A549 (cell line): Measurements from ENCODE around the gene TBC1D2B. TPM values are rescaled to one million over a fixed set of nuclear protein-coding genes. Genes with fewer than 3 reads are reported as not detected.

Experiments
- ATAC-seq, 2 experiments: fragments of 200-7000 bp in 1 of 2; fragments of >200 bp in 1 of 2; cut with Nextera tagmentation in 1 of 2; cut with Tn5 transposase in 1 of 2; 3 replicates each; pipeline versions ENCODE4 v1.8.0 to v1.9.1; 2018 to 2020; ENCODE audit warnings: mild to moderate bottlenecking in 1 of 2, moderate library complexity in 1 of 2
- CTCF ChIA-PET: fragments of 300-600 bp; sonication (Branson Sonifier 250); formaldehyde crosslinking; extraction: SDS; loops from one replicate; lab custom pipeline; 2021; ENCODE audit warnings: antibody characterized with exemption, inconsistent platforms; lab: Yijun Ruan, JAX
- POLR2A ChIA-PET: fragments of 350-600 bp; formaldehyde crosslinking; extraction: SDS; loops from one replicate; lab custom pipeline; 2021; ENCODE audit warnings: antibody characterized with exemption, inconsistent platforms; lab: Yijun Ruan, JAX
- DNase-seq, 2 experiments: peaks; one replicate each; pipeline versions ENCODE4 v3.0.0 to v3.0.0-alpha.2; 2011 to 2016; ENCODE audit warnings: low read depth in 1 of 2, low spot score in 1 of 2
- FAIRE-seq: peaks from 2 replicates; lab custom pipeline; 2011; peaks lifted over from hg19 to GRCh38; lab: Jason Lieb, UNC
- H3K27ac ChIP-seq, 2 experiments: fragments of >200 bp; sonication (Bioruptor Twin); formaldehyde crosslinking; 3 replicates each; pipeline ENCODE4 v1.5.1; 2016 to 2017
- H3K4me1 ChIP-seq: fragments of >200 bp; sonication (Bioruptor Twin); formaldehyde crosslinking; 3 replicates; pipeline ENCODE4 v1.6.1; 2016
- H3K4me2 ChIP-seq: fragments of >200 bp; sonication (Bioruptor Twin); formaldehyde crosslinking; 3 replicates; pipeline ENCODE4 v1.6.1; 2016
- H3K4me3 ChIP-seq: fragments of >200 bp; sonication (Bioruptor Twin); formaldehyde crosslinking; 3 replicates; pipeline ENCODE4 v1.5.1; 2016
- H3K9me3 ChIP-seq: fragments of >200 bp; sonication (Bioruptor Twin); formaldehyde crosslinking; 3 replicates; pipeline ENCODE4 v1.6.1; 2016
- CHD2 ChIP-seq: fragments of 150-350 bp; IDR thresholded peaks from 2 replicates; pipeline ENCODE4 v1.6.1; 2014; ENCODE audit warnings: low read length; ENCODE audit not compliant: partially characterized antibody
- CHD4 ChIP-seq: fragments of 200-600 bp; sonication (generic); IDR thresholded peaks from 2 replicates; pipeline ENCODE4 v1.6.1; 2016; ENCODE audit warnings: antibody characterized with exemption, mild to moderate bottlenecking, borderline replicate concordance
- E2F6 ChIP-seq: IDR thresholded peaks from 2 replicates; pipeline ENCODE4 v1.6.1; 2012; ENCODE audit warnings: low read depth, borderline replicate concordance
- EHMT2 ChIP-seq: fragments of 200-600 bp; sonication (generic); IDR thresholded peaks from 2 replicates; pipeline ENCODE4 v1.6.1; 2016; ENCODE audit warnings: antibody characterized with exemption, low read depth, mild to moderate bottlenecking, moderate library complexity
- FOSB ChIP-seq: fragments of 250-450 bp; sonication (Bioruptor Pico); IDR thresholded peaks from 2 replicates; pipeline ENCODE4 v1.5.0; 2020; ENCODE audit warnings: mild to moderate bottlenecking, moderate library complexity
- FOSL2 ChIP-seq, 2 experiments: fragments of 450-650 bp in 1 of 2; fragments of >200 bp in 1 of 2; sonication (Bioruptor Twin) in 1 of 2; formaldehyde crosslinking; IDR thresholded peaks; 2 replicates each; pipeline versions ENCODE4 v1.5.0 to v1.6.1; 2016 to 2020; ENCODE audit warnings: mild to moderate bottlenecking in 1 of 2, moderate library complexity in 1 of 2
- FOXS1 ChIP-seq: fragments of 250-450 bp; sonication (Bioruptor Pico); IDR thresholded peaks from 2 replicates; pipeline ENCODE4 v1.5.0; 2020; ENCODE audit warnings: mild to moderate bottlenecking, moderate library complexity
- HMGXB4 ChIP-seq: fragments of 250-450 bp; sonication (Bioruptor Pico); IDR thresholded peaks from 2 replicates; pipeline ENCODE4 v1.5.0; 2021; ENCODE audit warnings: mild to moderate bottlenecking, moderate library complexity, borderline replicate concordance
- JUN ChIP-seq, 2 experiments: fragments of >200 bp; sonication (Bioruptor Twin); formaldehyde crosslinking; IDR thresholded peaks; 2 replicates in 1 of 2; 3 replicates in 1 of 2; pipeline ENCODE4 v1.6.1; 2016 to 2017
- KDM1A ChIP-seq: fragments of 200-600 bp; sonication (generic); IDR thresholded peaks from 2 replicates; pipeline ENCODE4 v1.6.1; 2016; ENCODE audit warnings: low read depth, mild to moderate bottlenecking
- MAFK ChIP-seq: fragments of 450-650 bp; IDR thresholded peaks from 2 replicates; pipeline ENCODE4 v1.6.1; 2014; ENCODE audit not compliant: partially characterized antibody
- PBX3 ChIP-seq: IDR thresholded peaks from 2 replicates; pipeline ENCODE4 v1.6.1; 2012
- POLR2AphosphoS2 ChIP-seq: conservative IDR thresholded peaks from 2 replicates; pipeline ENCODE4 v1.6.1; 2012; ENCODE audit warnings: low read length, improper control_type of control experiment, inconsistent platforms
- RNF2 ChIP-seq: fragments of 200-600 bp; sonication (generic); IDR thresholded peaks from 2 replicates; pipeline ENCODE4 v1.6.1; 2016; ENCODE audit warnings: low read depth, mild to moderate bottlenecking, antibody characterized with exemption, moderate library complexity, borderline replicate concordance
- SMC3 ChIP-seq: fragments of >200 bp; sonication (Bioruptor Twin); formaldehyde crosslinking; IDR thresholded peaks from 3 replicates; pipeline ENCODE4 v1.6.1; 2018; ENCODE audit warnings: inconsistent platforms
- TP53 ChIP-seq: fragments of 250-450 bp; sonication (Bioruptor Pico); IDR thresholded peaks from 2 replicates; pipeline ENCODE4 v1.5.0; 2021; ENCODE audit warnings: mild to moderate bottlenecking, moderate library complexity
- ZSCAN20 ChIP-seq: fragments of 250-450 bp; sonication (Bioruptor Pico); IDR thresholded peaks from 2 replicates; pipeline ENCODE4 v1.8.0; 2022; ENCODE audit warnings: mild to moderate bottlenecking, moderate library complexity
- WGBS: methylation state at CpG from one replicate; pipeline ENCODE4 v1.1.6; 2017; ENCODE audit errors: missing lambda C conversion rate; 5-methylcytosine and 5-hydroxymethylcytosine counted together
- polyA plus RNA-seq, 4 experiments: library from polyadenylated mRNA; depleted of rRNA in 3 of 4; stranded (reverse); fragments of >200 nt; fragmentation: RNase III in 1 of 4; extraction: RNeasy Plus Mini Kit Qiagen cat#74134 plus additional on column Dnase treatment in 1 of 4; gene quantifications; 2 replicates in 3 of 4; 3 replicates in 1 of 4; pipeline ENCODE4 v1.2.3, GENCODE V29; 2011 to 2017
- TF ChIP-seq, protein P1 (sequence below): fragments of 200-600 bp; sonication (generic); IDR thresholded peaks from 2 replicates; pipeline ENCODE4 v1.6.1; 2016; ENCODE audit warnings: antibody characterized with exemption, mild to moderate bottlenecking, moderate library complexity
- TF ChIP-seq, protein P2 (sequence below): fragments of 250-450 bp; sonication (Bioruptor Pico); IDR thresholded peaks from 2 replicates; pipeline ENCODE4 v1.5.0; 2020; ENCODE audit warnings: low read depth, mild to moderate bottlenecking, moderate library complexity

The TBC1D2B gene
- polyA plus RNA-seq, 2 of the 4 experiments (the other 2 are of a cell fraction), result 13.6 to 13.9 TPM

- no peak overlapping the region for H3K4me3 ChIP-seq
- ATAC-seq, result peak in 1 of 2 experiments; percentile 41; a peak in 2 of 6 replicates
- TF ChIP-seq FOSL2 (IDR thresholded peaks at IDR 0.05) (no peak), FOSL2 (CRISPR knock-in tag; IDR thresholded peaks at IDR 0.05) (no peak), FOXS1 (no peak), TP53 (CRISPR knock-in tag) (no peak), KDM1A (no peak), RNF2 (no peak), CHD2 (no peak), PBX3 (no peak), POLR2AphosphoS2 (no peak), HMGXB4 (CRISPR knock-in tag) (no peak), EHMT2 (no peak), CHD4 (no peak), ZSCAN20 (CRISPR knock-in tag) (no peak), FOSB (CRISPR knock-in tag) (no peak), JUN (IDR thresholded peaks at IDR 0.05) (no peak), SMC3 (no peak), MAFK (no peak), E2F6 (no peak)
- TF ChIP-seq, protein P1, sequence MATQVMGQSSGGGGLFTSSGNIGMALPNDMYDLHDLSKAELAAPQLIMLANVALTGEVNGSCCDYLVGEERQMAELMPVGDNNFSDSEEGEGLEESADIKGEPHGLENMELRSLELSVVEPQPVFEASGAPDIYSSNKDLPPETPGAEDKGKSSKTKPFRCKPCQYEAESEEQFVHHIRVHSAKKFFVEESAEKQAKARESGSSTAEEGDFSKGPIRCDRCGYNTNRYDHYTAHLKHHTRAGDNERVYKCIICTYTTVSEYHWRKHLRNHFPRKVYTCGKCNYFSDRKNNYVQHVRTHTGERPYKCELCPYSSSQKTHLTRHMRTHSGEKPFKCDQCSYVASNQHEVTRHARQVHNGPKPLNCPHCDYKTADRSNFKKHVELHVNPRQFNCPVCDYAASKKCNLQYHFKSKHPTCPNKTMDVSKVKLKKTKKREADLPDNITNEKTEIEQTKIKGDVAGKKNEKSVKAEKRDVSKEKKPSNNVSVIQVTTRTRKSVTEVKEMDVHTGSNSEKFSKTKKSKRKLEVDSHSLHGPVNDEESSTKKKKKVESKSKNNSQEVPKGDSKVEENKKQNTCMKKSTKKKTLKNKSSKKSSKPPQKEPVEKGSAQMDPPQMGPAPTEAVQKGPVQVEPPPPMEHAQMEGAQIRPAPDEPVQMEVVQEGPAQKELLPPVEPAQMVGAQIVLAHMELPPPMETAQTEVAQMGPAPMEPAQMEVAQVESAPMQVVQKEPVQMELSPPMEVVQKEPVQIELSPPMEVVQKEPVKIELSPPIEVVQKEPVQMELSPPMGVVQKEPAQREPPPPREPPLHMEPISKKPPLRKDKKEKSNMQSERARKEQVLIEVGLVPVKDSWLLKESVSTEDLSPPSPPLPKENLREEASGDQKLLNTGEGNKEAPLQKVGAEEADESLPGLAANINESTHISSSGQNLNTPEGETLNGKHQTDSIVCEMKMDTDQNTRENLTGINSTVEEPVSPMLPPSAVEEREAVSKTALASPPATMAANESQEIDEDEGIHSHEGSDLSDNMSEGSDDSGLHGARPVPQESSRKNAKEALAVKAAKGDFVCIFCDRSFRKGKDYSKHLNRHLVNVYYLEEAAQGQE, result no peak
- TF ChIP-seq, protein P2, sequence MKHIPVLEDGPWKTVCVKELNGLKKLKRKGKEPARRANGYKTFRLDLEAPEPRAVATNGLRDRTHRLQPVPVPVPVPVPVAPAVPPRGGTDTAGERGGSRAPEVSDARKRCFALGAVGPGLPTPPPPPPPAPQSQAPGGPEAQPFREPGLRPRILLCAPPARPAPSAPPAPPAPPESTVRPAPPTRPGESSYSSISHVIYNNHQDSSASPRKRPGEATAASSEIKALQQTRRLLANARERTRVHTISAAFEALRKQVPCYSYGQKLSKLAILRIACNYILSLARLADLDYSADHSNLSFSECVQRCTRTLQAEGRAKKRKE (CRISPR knock-in tag), result no peak
- TF ChIP-seq, all 56 proteins: peak for 0
- H3K4me2 ChIP-seq, result peak overlapping the region; percentile 19
- no peaks in the 10 kb centered on the region for H3K9me3 ChIP-seq
- whole genome bisulfite sequencing, result 22% methylated on average over 1 of the region's 1 CpG
- no peak for FAIRE-seq
- DNase-seq, result no peak
- CTCF ChIA-PET, result interaction anchor here (0.6 to 5.8 kb wide), 12 partner anchors 8 to 173 kb away, joined by 3 to 32 read pairs (median 3); partner anchors contain the start of gene TBC1D2B
- H3K27ac ChIP-seq, result peak overlapping the region in 1 of 2 experiments; percentile 14; a peak in 2 of 6 replicates
- peaks cover 42% of the 10 kb centered on the region for H3K4me1 ChIP-seq
- POLR2A ChIA-PET, result no interaction called here
These were observed 9.9 kb downstream of the TBC1D2B start for GRCh38 chr15:78067328-78068228.
